ENCODE data around the gene EFR3B. TPM values are rescaled to one million over a fixed set of nuclear protein-coding genes. Genes with fewer than 3 reads are reported as not detected.
A peak's percentile ranks its signal among the peaks of the same experiment; 100 is the strongest.

Gene EFR3B
- polyA plus RNA-seq, 2 of the 4 experiments (the other 2 are of a cell fraction) = 6.5 to 12.5 TPM

GRCh38 chr2:25103287-25103871, 61.5 kb downstream of the EFR3B start:
- H3K27ac ChIP-seq = peak overlapping the region; percentile 81 to 89
- ATAC-seq (peak; percentile 61), FAIRE-seq (no peak), DNase-seq (ENCODE audit: low read depth in 1 of 2, low spot score in 1 of 2) (peak; percentile 43 to 82)
- TF ChIP-seq JUN (IDR thresholded peaks at IDR 0.05) (peak in 1 of 2 experiments; percentile 36; a peak in 1 of 5 replicates), HEYL (CRISPR knock-in tag; IDR thresholded peaks at IDR 0.05) (no peak), HOXB13 (CRISPR knock-in tag; IDR thresholded peaks at IDR 0.05; ENCODE audit: low read depth) (peak; percentile 28; the same call in 1 of the 2 replicates), MAX (IDR thresholded peaks at IDR 0.05) (peak; percentile 81), HOXB5 (CRISPR knock-in tag; IDR thresholded peaks at IDR 0.05) (0 out of 2 replicates have a peak, but pooled peaks have one; percentile 40), HOXA7 (CRISPR knock-in tag; IDR thresholded peaks at IDR 0.05) (no peak), CBX8 (IDR thresholded peaks at IDR 0.05) (no peak), CEBPB (IDR thresholded peaks at IDR 0.05) (0 out of 4 replicates have a peak, but pooled peaks of 1 of the 2 experiments have one; percentile 12), HMGXB4 (CRISPR knock-in tag; IDR thresholded peaks at IDR 0.05; ENCODE audit: borderline replicate concordance) (no peak), GATA3 (IDR thresholded peaks at IDR 0.05; ENCODE audit: borderline replicate concordance) (peak; percentile 34; the same call in 1 of the 2 replicates), POLR2AphosphoS2 (conservative IDR thresholded peaks at IDR 0.05; ENCODE audit: low read length) (no peak), FOSL2 (IDR thresholded peaks at IDR 0.05) (0 out of 2 replicates have a peak, but pooled peaks have one; percentile 27), FOSL2 (CRISPR knock-in tag; IDR thresholded peaks at IDR 0.05) (peak; percentile 64; the same call in 1 of the 2 replicates), RFX5 (IDR thresholded peaks at IDR 0.05) (no peak), KDM1A (IDR thresholded peaks at IDR 0.05; ENCODE audit: low read depth) (no peak), JUNB (IDR thresholded peaks at IDR 0.05) (peak; percentile 34; the same call in 1 of the 2 replicates), MAFK (IDR thresholded peaks at IDR 0.05; ENCODE audit: partially characterized antibody) (peak; percentile 56)
- H3K9me3 ChIP-seq = no peaks in the 10 kb centered on the region
- peaks cover 60% of the 10 kb centered on the region for H3K4me1 ChIP-seq
- H3K4me2 ChIP-seq = peak overlapping the region; percentile 52
- WGBS (ENCODE audit: missing lambda C conversion rate) = 51% methylated on average over 15 of the region's 16 CpGs
- no peak overlapping the region for H3K4me3 ChIP-seq
- ChIA-PET CTCF (interaction anchor here (1.1 to 6.0 kb wide), 3 partner anchors 26 to 127 kb away, joined by 3 to 50 read pairs (median 15); no protein-coding TSS in a partner anchor), POLR2A (interaction anchor here (1.0 kb wide), 1 partner anchor 62 kb away, joined by 4 read pairs; the partner anchor contains the start of gene EFR3B)

GRCh38 chr2:25104736-25105135, 62.9 kb downstream of the EFR3B start:
- CTCF ChIA-PET = interaction anchor here (0.7 to 6.0 kb wide), 12 partner anchors 9 to 695 kb away, joined by 3 to 50 read pairs (median 4); partner anchors contain the start of gene EFR3B
- FAIRE-seq = no peak
- no peak for ATAC-seq

More at GRCh38 chr2:25104736-25105135, 62.9 kb downstream of the EFR3B start:
- Histone ChIP-seq H3K4me1 (peaks cover 58% of the 10 kb centered on the region), H3K4me3 (no peak overlapping the region), H3K4me2 (peak overlapping the region; percentile 66), H3K9me3 (no peaks in the 10 kb centered on the region), H3K27ac (peak overlapping the region; percentile 81 to 89)
- 83% methylated on average over 5 of the region's 5 CpGs for WGBS (ENCODE audit: missing lambda C conversion rate)
- no peak for TF ChIP-seq CBX2 (IDR thresholded peaks at IDR 0.05; ENCODE audit: borderline replicate concordance, low read depth)
- TF ChIP-seq FOXS1 (CRISPR knock-in tag; IDR thresholded peaks at IDR 0.05) = no peak
- no peak for TF ChIP-seq SMC3 (IDR thresholded peaks at IDR 0.05)
- no peak for TF ChIP-seq ESRRA (IDR thresholded peaks at IDR 0.05; ENCODE audit: borderline replicate concordance, low read length)
- no peak for TF ChIP-seq MAX (IDR thresholded peaks at IDR 0.05)
- no peak for TF ChIP-seq KDM1A (IDR thresholded peaks at IDR 0.05; ENCODE audit: low read depth)
- TF ChIP-seq CEBPB (IDR thresholded peaks at IDR 0.05) = no peak
- no peak for TF ChIP-seq HOXA7 (CRISPR knock-in tag; IDR thresholded peaks at IDR 0.05)
- TF ChIP-seq RFX5 (IDR thresholded peaks at IDR 0.05) = no peak
- no peak for DNase-seq (ENCODE audit: low read depth in 1 of 2, low spot score in 1 of 2)
- POLR2A ChIA-PET = interaction anchor here (1.0 to 2.0 kb wide), 5 partner anchors 26 to 132 kb away, joined by 4 to 15 read pairs (median 9); partner anchors contain the start of gene EFR3B
